Activated T-cell treated with anti-CD3 and anti-CD28 coated beads, Interleukin-2, amount 50 U/mL, for 72 hours (primary cell): ENCODE results near the gene DNAAF8. TPM values are rescaled to one million over a fixed set of nuclear protein-coding genes. Genes with fewer than 3 reads are reported as not detected.

Source experiments
- ATAC-seq, 2 donors: fragments of 150-1000 bp; cut with Tn5 transposase; replicated peaks in 1 of 2; 2 replicates each; pipeline ENCODE4 v1.10.0; 2021; ENCODE audit warnings: moderate library complexity in 2 of 2, mild to moderate bottlenecking in 1 of 2
- DNase-seq, 2 donors: peaks; one replicate each; pipeline ENCODE4 v3.0.0; 2021 to 2022; ENCODE audit warnings: mixed read lengths in 1 of 2
- H3K27ac Mint-ChIP-seq: one replicate; pipeline ENCODE4 v1.8.0; 2022; ENCODE audit warnings: mild to moderate bottlenecking, moderate library complexity, mixed read lengths
- H3K27me3 Mint-ChIP-seq: one replicate; pipeline ENCODE4 v1.8.0; 2022; ENCODE audit warnings: low read depth, mixed read lengths
- H3K36me3 Mint-ChIP-seq, 2 donors: one replicate each; pipeline ENCODE4 v1.8.0; 2022; ENCODE audit warnings: mixed read lengths in 2 of 2, mild to moderate bottlenecking in 1 of 2; ENCODE audit not compliant: insufficient read depth in 2 of 2
- H3K4me1 Mint-ChIP-seq: one replicate; pipeline ENCODE4 v1.8.0; 2022; ENCODE audit warnings: low read depth, mixed read lengths
- H3K4me3 Mint-ChIP-seq, 2 donors: one replicate each; pipeline ENCODE4 v1.8.0; 2022; ENCODE audit warnings: mild to moderate bottlenecking in 2 of 2, mixed read lengths in 2 of 2, moderate library complexity in 2 of 2
- H3K9me3 Mint-ChIP-seq, 2 donors: one replicate each; pipeline ENCODE4 v1.8.0; 2022; ENCODE audit warnings: mixed read lengths in 2 of 2
- total RNA-seq, 2 donors: library from RNA; stranded (reverse); gene quantifications; one replicate each; pipeline ENCODE4 v1.2.3, GENCODE V29; 2022

The DNAAF8 gene
- total RNA-seq, 2 donors from 2014 or later, result 0.48 TPM; not detected in 1

- ATAC-seq (no peak), DNase-seq (no peak)
- peaks cover 0 to 1% of the 10 kb centered on the region in 2 donors for H3K36me3 Mint-ChIP-seq
- H3K27me3 Mint-ChIP-seq, result no peaks in the 10 kb centered on the region
- H3K4me3 Mint-ChIP-seq, result no peak overlapping the region
- H3K27ac Mint-ChIP-seq, result no peak overlapping the region
- H3K9me3 Mint-ChIP-seq, result no peaks in the 10 kb centered on the region
- peaks cover 30% of the 10 kb centered on the region for H3K4me1 Mint-ChIP-seq
Observed at GRCh38 chr16:4744555-4745273, 10.4 kb downstream of the DNAAF8 start.

DNA sequence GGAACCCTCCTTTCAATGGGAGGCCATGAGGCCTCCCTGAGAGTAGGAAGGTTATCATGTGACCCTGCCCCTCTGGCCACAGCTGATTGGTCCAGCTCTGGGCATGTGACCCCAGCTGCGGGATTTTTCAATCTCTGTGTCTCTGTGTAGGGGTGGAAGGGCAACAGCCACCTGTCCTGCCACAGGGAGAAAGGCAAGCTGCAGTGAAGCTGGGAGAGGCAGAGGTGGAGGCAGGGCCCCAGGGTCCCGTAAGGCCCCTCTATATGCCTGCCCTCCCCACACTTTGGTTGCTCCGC lies 10.9 kb downstream of the DNAAF8 start:
- no peak for DNase-seq
- no peak for ATAC-seq
- H3K4me1 Mint-ChIP-seq, result peaks cover 30% of the 10 kb centered on the region
- no peaks in the 10 kb centered on the region for H3K27me3 Mint-ChIP-seq
- no peak overlapping the region for H3K27ac Mint-ChIP-seq
- no peaks in the 10 kb centered on the region for H3K9me3 Mint-ChIP-seq
- peaks cover 0 to 1% of the 10 kb centered on the region in 2 donors for H3K36me3 Mint-ChIP-seq
- no peak overlapping the region for H3K4me3 Mint-ChIP-seq

DNA sequence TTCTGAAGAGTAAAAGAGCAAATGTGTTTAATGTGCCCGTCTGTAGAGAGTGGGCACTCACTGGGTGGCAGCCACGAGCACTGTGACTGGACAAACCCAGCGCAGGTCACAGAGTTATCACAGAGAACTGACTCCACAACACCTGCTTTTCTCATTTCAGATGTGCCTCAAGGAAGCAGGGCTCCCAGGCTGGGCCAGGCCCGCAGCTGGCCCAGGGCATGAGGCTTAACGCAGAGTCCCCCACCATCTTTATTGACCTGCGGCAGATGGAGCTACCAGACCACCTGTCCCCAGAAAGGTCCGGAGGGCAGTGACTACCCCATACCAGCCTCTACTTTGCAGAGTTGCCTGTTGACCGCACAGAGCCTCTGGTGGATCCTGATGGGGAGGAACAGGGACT lies 11.9 kb downstream of the DNAAF8 start:
- Mint-ChIP-seq H3K4me1 (peaks cover 30% of the 10 kb centered on the region), H3K9me3 (no peaks in the 10 kb centered on the region), H3K4me3 (no peak overlapping the region), H3K27ac (no peak overlapping the region), H3K36me3 (peaks cover 0 to 1% of the 10 kb centered on the region in 2 donors), H3K27me3 (no peaks in the 10 kb centered on the region)
- DNase-seq (no peak), ATAC-seq (no peak)

DNA sequence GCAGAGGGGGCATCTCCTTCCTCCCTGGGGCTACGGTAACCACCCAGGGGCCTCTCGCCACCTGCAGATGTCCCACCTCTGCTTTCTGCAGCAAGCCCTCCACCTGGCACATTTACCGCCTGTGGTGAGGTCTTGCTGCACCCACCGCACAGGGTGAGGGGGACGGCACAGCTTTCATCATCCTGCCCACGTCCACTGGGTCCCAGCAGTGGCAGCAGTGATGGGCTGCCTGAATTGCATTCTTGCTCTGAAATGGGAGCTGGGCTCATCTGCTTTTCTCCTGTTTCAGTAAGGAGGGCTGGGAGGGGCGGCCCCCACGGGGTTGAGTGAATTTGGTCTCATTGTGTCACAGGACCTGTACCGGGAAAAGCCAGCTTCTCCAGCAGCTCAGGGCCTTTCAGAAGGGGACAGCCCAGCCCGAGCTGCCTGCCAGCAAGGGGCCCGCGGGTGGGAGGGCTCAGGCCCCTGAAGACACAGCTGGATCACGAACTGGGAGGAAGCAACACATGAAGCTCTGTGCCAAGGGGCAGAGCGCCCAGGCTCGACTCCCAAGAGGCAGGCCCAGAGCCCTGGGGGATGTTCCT lies 12.7 kb downstream of the DNAAF8 start:
- ATAC-seq (peak in 1 of 2 donors; percentile 45), DNase-seq (no peak)
- no peak overlapping the region for H3K27ac Mint-ChIP-seq
- H3K4me1 Mint-ChIP-seq, result peaks cover 30% of the 10 kb centered on the region
- H3K9me3 Mint-ChIP-seq, result no peaks in the 10 kb centered on the region
- H3K36me3 Mint-ChIP-seq, result peaks cover 0 to 1% of the 10 kb centered on the region in 2 donors
- H3K27me3 Mint-ChIP-seq, result no peaks in the 10 kb centered on the region
- no peak overlapping the region for H3K4me3 Mint-ChIP-seq

DNA sequence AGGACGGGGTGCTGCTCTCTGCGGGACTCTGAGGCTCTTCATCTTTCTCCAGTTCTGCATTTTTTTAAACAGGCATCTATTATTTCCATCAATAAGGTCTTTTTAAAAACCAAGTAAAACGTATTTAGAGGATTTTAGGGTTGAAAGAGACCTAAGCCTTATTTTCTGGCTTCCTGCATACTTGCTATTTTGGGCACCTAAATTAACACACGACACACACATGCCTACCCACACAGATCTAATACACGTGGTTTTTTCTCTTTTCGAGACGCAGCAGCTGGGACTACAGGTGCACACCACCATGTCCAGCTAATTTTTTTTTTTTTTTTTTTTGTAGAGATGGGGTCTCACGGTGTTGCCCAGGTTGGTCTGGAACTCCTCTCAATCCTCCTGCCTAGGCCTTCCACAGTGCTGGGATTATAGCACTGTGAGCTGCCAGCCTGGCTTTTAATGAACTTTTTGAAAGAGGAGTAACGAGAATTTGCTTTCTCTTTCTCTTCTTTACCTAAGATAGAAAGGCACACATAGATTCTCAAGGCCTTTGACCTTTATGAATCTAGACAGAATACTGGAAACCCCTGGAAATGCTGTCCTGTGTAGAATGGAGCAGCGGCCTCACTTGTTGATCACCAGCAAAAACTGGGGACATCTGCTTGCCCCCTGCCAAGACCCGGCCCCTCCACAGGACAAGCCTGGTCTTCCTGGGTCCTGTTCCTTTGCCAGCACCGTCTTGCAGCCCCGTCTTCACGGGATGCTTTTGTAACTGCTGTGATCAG lies 13.8 kb downstream of the DNAAF8 start:
- Mint-ChIP-seq H3K9me3 (no peaks in the 10 kb centered on the region), H3K4me3 (peak overlapping the region; percentile 39 to 47), H3K27ac (peak overlapping the region; percentile 88), H3K4me1 (peaks cover 29% of the 10 kb centered on the region), H3K27me3 (no peaks in the 10 kb centered on the region), H3K36me3 (peaks cover 0 to 2% of the 10 kb centered on the region in 2 donors)
- ATAC-seq (no peak), DNase-seq (no peak)

DNA sequence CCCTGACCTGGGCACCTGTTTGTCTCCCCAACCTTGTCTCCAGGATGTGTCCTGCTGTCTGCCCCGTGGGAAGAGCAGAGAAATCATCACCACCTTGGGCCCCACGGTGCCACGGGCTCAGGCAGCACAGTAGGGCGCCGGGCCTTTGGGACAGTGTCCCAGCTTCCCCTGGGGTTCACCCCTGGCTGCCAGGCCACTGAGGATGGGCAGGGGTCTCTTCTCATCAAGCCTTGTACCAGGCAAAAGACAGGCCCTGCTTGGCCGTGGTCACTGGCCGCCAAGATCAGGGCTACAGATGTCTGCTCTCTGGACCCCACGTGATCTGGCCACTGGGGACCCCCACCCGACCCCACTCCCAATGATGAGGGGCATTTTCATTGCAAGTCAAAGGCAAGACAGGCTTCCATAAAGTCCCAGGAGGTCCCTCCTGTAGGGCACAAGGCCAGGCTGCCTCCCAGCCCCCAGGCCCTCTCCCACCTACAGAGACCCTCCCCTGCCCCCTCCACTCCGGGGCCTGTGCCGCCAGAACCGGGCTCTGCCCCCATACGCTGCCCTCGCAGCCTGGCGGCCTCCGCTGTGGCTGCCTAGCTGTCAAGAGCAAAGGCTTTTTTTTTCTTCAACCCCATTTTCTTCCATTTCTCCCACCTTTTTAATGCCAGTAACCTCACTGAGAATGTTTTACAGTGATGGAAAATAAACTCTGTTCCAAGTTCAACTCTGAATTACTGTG lies 14.5 kb downstream of the DNAAF8 start:
- ATAC-seq (no peak), DNase-seq (no peak)
- Mint-ChIP-seq H3K27me3 (no peaks in the 10 kb centered on the region), H3K36me3 (peaks cover 0 to 2% of the 10 kb centered on the region in 2 donors), H3K9me3 (no peaks in the 10 kb centered on the region), H3K4me3 (no peak overlapping the region), H3K4me1 (peaks cover 22% of the 10 kb centered on the region), H3K27ac (no peak overlapping the region)

GRCh38 chr16:4749700-4750257 lies 15.4 kb downstream of the DNAAF8 start:
- H3K36me3 Mint-ChIP-seq, result peaks cover 0 to 2% of the 10 kb centered on the region in 2 donors
- H3K4me3 Mint-ChIP-seq, result no peak overlapping the region
- DNase-seq (no peak), ATAC-seq (no peak)
- H3K27me3 Mint-ChIP-seq, result no peaks in the 10 kb centered on the region
- H3K27ac Mint-ChIP-seq, result no peak overlapping the region
- peaks cover 21% of the 10 kb centered on the region for H3K4me1 Mint-ChIP-seq
- H3K9me3 Mint-ChIP-seq, result no peaks in the 10 kb centered on the region

DNA sequence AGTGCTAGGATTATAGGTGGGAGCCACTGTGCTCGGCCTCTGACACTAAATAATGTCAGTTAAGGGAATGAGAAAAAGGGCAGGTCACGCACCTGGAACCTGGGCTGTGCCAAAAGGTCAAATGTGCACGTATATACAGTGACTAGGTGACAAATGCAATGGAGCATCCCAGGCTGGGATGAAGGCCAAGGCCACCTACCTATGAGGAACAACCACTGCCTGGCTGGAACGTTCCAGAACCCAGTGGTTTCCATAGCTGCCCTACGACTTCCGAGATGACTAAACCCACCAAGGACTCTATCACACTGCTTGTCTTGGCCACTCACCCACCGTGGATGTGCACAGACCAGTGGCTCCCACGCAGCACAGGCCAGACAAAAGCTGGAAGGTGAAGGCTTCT lies 16.6 kb downstream of the DNAAF8 start:
- H3K36me3 Mint-ChIP-seq, result peaks cover 4 to 12% of the 10 kb centered on the region in 2 donors

DNA sequence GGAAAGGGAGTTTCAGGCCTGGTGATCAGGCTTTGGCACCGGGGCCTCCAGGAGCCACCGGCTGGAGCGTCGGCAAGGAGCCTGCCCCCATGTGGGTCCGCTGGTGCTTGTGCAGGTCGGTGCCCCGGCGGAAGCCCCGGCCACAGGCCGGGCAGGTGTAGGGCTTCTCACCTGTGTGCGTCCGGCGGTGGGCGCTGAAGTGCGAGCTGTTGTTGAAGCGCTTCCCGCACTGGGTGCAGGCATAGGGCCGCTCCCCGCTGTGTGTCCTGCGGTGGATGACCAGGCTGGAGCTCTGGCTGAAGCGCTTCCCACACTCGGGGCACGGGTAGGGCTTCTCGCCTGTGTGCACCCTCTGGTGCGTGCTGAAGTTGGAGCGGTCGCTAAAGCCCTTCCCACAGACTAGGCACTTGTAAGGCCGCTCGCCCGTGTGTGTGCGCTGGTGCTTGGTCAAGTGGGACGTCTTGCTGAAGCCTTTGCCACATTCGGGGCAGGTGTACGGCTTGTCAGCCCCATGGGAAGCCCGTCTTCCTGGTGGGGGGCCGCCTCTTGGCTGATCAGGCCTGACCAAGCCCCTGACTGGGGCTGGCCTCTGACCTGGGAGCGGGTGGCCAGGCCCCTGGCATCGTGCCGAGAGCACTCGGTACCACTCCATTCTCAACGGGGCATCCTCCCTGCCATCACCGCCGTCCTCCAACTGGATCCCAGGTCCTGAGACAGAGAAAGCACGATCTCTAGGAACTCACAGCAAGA lies 18.2 kb downstream of the DNAAF8 start:
- no peak overlapping the region for H3K27ac Mint-ChIP-seq
- H3K4me3 Mint-ChIP-seq, result no peak overlapping the region
- H3K36me3 Mint-ChIP-seq, result peaks cover 4 to 16% of the 10 kb centered on the region in 2 donors
- H3K4me1 Mint-ChIP-seq, result peaks cover 19% of the 10 kb centered on the region
- DNase-seq, result no peak
- H3K9me3 Mint-ChIP-seq, result no peaks in the 10 kb centered on the region
- H3K27me3 Mint-ChIP-seq, result no peaks in the 10 kb centered on the region
- no peak for ATAC-seq

More for the DNA sequence above, 16.6 kb downstream of the DNAAF8 start:
- Mint-ChIP-seq H3K4me1 (peaks cover 21% of the 10 kb centered on the region), H3K4me3 (no peak overlapping the region), H3K27me3 (no peaks in the 10 kb centered on the region), H3K27ac (no peak overlapping the region), H3K9me3 (no peaks in the 10 kb centered on the region)
- no peak for ATAC-seq
- no peak for DNase-seq

DNA sequence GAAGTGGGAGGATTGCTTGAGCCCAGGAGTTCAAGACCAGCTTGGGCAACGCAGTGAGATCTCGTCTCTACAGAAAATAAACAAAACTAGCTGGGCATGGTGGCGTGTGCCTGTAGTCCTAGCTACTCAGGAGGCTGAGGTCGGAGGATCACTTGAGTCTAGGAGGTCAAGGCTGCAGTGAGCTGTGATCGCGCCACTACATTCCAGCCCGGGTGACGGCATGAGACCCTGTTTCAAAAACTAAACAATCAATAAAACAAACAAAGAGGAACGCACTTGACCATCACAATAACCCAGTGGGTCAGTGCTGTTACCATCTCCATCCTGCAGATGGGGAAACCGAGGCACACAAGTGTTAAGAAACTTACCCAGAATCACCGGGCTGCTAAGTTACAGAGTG lies 18.9 kb downstream of the DNAAF8 start:
- DNase-seq (no peak), ATAC-seq (no peak)
- Mint-ChIP-seq H3K4me3 (no peak overlapping the region), H3K9me3 (no peaks in the 10 kb centered on the region), H3K27me3 (no peaks in the 10 kb centered on the region), H3K27ac (no peak overlapping the region), H3K36me3 (peaks cover 4 to 18% of the 10 kb centered on the region in 2 donors), H3K4me1 (peaks cover 12% of the 10 kb centered on the region)

- H3K9me3 Mint-ChIP-seq, result no peaks in the 10 kb centered on the region
- H3K27me3 Mint-ChIP-seq, result no peaks in the 10 kb centered on the region
- H3K36me3 Mint-ChIP-seq, result peaks cover 5 to 26% of the 10 kb centered on the region in 2 donors
- no peak overlapping the region for H3K27ac Mint-ChIP-seq
- no peak for ATAC-seq
- no peak for DNase-seq
- no peaks in the 10 kb centered on the region for H3K4me1 Mint-ChIP-seq
- H3K4me3 Mint-ChIP-seq, result no peak overlapping the region
Observed at GRCh38 chr16:4754865-4755264, 20.5 kb downstream of the DNAAF8 start.

DNA sequence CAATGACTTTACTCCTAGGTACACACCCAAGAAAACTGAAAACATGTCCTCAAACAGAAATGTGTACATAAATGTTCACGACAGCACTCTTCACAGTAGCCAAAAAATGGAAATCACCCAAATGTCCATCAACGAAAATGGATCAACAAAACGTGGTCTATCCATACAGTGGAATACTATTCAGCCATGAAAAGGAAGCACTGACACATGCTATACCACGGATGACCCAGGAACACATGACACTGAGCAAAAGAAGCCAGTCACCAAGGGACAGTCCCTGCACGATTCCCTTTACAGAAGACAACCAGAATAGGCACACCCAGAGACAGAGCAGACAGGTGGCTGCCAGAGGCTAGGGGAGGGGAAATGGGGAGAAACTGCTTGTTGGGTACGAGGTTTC lies 21.4 kb downstream of the DNAAF8 start:
- Mint-ChIP-seq H3K9me3 (no peaks in the 10 kb centered on the region), H3K27me3 (no peaks in the 10 kb centered on the region), H3K36me3 (peaks cover 6 to 29% of the 10 kb centered on the region in 2 donors), H3K27ac (no peak overlapping the region), H3K4me1 (peaks cover 2% of the 10 kb centered on the region), H3K4me3 (no peak overlapping the region)
- no peak for DNase-seq
- no peak for ATAC-seq
